CMK (cell line): ENCODE data around the gene CACNA1S.

ENCODE experiments used
- DNase-seq: peaks from one replicate; pipeline ENCODE4 v3.0.0-alpha.2; 2010; ENCODE audit warnings: low read depth

CACNA1S gene

GRCh38 chr1:201028461-201028889, 83.8 kb downstream of the CACNA1S start:
- DNase-seq, result no peak

DNA sequence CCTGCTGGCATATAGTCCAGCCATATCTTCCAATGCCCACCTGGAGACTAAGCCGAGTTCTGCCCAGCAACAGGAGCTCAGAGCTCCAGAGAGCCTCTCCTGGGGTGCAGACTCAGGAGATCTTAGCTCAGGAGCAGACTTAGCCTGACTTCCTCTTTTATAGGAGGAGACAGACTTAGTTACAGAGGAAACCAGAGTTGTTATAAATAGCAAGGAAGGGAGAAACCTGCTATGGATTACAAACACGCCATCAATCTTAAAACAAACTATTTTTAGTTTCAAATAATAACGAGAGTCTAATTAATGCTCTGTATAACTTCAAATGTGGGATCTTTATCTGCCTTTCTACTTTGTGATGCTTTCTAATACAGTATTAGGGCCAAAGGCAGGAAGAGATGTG, 85.4 kb downstream of the CACNA1S start:
- DNase-seq, result no peak

GRCh38 chr1:201026234-201026633, 86.0 kb downstream of the CACNA1S start:
- DNase-seq, result peak; percentile 67

DNA sequence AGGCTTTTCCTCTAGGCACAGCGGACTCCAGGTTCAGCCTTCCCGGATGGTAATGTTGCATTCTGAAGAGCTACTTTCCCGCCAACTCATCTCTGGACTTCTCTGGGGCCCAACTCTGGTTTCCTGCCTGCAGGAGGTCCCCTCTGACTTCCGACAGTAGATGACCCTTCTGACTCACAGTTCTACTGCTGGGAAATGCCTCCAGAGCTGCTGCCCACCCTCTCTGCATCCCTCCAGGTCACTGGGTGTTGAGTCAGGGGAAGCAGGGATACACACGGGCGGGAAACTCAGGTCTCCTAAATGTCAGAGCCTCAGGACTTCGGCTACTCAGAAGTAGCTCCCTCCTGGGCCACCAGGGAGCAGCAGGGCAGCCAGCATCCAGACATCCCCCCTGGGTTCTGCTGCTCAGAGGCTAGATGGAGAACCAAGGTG, 86.6 kb downstream of the CACNA1S start:
- no peak for DNase-seq

DNA sequence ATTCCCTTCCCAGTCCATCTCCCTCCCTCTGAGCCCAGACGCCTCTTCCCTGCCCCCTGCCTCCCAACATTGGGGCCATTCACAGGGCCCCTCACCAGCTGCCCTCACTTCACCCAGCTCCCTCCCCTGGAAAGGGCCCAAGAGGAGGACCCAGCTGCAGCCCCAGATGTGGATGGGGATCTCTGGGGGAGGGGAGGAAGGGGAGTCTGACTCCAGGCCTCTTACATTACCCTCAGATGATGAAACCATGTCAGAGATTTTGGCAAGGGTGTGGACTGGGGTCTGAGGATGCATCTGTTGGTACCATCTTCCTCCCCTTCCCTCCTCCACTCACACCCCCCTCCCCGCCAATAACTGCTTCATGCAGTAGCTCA, 87.6 kb downstream of the CACNA1S start:
- no peak for DNase-seq

- no peak for DNase-seq
These were observed 88.2 kb downstream of the CACNA1S start for GRCh38 chr1:201023920-201024624.

DNA sequence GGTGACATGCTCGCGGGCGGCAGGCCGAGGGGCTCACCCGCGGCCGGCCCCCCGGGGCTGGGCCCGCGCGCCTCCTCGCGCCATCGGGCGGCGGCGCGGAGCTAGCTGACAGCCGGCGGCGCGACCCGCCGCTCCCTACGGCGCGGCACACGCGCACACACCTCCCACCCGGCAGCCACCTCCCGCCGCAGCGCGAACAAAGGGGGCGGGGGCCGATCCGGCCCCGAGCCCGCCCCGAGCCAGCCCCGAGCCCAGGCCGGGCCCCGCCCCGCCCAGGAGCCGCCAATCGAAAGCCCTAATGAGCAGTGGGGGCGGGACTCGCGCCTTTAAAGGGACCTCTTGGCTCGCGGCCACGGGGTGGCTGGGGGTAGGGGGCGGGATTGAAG, 88.7 kb downstream of the CACNA1S start, which contains the start of gene KIF21B:
Gene KIF21B, minus strand, starts transcription at position 198 of the 386 bp plus-strand sequence. CDS start 331 bp downstream, outside the sequence.
- DNase-seq, result peak; percentile 68

GRCh38 chr1:201022820-201023516, 89.3 kb downstream of the CACNA1S start:
- no peak for DNase-seq

DNA sequence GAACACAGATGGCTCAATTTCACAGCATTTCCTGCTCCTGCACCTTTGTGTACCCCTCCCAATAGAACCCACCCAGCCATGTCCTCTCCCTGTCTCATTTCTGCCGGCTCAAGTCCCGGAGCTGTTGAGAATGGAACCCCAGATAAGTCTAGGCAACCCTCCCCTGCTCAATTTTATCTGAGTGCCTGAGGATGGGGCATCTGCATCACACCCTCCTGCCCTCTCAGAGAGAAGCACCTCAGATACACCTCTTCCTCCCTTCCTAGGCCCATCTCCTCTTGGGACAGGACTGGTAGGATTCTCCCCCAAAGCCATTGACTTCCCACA, 89.8 kb downstream of the CACNA1S start:
- no peak for DNase-seq

DNA sequence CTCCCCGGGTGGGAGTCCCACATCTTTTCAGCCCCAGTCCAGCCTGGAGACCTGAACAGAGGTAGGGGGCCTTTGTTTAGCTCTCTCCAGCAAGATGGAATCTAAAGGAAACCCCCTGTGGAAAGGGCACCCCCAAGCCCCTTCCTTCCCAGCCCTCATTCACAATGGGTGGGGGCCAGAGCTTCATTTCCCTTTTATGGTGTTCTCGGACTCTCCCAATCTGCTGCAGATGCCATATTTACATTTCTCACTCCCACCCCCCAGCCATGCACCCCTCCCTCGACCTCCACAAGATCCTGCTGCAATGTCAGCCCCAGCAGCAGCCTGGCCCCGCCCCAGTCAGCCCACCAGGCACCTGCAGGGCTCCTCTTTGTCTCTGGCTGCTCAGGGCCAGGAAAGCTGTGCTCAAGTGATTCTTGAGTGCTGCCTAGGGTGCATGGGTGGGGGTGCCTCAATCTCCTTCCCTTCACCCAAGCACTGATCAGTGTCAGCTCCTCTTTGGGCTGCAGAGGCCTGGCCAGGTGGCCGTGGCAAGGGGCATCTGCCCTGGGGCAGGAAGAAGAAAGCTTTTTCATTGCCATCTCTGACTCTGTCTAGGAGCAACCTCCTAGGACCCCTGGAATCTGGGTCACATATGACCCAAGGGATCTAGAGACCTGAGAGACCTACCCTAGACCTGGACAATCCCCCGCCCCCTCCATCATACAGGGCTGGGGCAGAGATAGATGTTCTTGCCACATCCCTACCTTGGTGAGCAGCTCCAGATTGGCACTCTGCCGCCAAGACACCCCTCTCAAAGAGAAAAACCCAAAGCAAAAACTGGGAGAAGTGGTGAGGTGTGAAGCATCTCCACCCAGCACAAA, 90.4 kb downstream of the CACNA1S start:
- no peak for DNase-seq

- DNase-seq, result peak; percentile 65
These were observed 91.3 kb downstream of the CACNA1S start for GRCh38 chr1:201020721-201021629.

DNA sequence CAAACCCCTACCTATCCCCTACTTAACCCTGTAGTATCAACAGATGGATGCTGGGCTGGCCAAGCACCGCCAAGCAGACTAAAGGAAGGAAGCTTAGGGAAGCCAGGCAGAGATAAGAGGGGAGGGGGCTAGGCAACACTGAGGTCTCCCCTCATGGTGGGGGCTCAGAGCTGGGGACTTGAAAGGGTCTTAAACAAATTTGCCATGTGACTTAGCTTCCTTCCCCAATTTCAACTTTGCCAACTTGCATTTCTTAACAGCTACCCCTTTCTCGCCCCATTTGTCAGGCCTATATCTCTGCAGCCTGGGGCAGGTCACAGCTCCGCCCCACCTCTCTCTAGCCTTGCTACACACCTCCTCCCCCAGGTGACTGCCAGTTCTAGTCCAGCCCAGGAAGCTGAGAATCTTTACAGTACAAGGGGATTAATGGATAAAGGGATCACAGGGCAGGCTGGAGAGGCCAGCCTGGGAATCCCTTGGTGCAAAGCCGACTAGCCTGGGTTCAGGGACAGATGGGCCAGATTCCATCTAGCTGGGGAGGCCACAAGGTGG, 92.1 kb downstream of the CACNA1S start:
- peak; percentile 68 for DNase-seq

DNA sequence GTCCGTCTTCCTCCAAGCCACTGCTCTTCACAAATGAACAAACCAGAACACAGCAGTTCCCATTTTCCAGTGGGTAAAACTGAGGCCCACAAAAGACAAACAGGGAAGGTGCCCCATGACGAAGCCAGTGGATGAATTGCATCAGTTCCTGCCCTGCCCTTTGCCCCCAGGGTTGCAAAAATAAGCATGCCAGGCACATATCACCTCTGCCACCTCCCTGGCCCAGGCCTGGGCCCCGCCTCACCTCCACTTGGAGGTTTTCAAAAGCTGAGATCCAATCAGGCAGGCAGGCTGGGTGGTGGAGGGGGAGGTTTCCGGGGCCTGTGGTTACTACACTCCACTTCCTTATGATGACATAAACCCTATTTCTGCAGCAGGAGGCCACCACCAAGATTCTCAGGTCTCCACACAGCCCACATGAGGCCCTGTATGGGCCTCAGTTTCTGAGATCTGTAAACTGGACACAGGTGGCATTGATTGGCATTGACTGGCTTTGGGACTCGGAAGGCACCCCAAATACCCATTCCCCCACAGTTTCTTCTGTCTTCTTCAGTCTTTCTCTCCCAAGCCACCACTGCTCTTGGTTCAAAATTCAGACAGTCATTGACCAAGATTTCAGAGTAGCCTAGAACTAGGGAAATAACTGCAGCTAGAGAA, 92.8 kb downstream of the CACNA1S start:
- peak; percentile 91 for DNase-seq

DNA sequence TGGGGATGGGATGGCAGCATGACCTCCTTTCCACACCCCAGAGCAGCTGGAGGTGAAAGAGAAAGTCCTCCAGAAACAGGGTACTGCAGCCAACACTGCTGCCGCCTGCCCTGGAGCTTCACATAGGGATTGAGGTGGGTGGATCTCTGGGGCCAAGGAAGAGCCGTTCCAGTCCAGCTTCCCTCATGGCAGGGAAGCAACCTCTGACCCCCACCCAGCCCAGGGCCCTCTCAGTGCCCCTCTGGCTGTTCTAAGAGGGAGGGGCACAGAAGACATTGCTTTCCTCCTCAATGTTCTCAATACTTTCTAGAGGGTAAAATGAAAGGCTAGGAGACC, 94.4 kb downstream of the CACNA1S start:
- DNase-seq, result no peak

- no peak for DNase-seq
These were observed 95.0 kb downstream of the CACNA1S start for GRCh38 chr1:201016943-201017827.

DNA sequence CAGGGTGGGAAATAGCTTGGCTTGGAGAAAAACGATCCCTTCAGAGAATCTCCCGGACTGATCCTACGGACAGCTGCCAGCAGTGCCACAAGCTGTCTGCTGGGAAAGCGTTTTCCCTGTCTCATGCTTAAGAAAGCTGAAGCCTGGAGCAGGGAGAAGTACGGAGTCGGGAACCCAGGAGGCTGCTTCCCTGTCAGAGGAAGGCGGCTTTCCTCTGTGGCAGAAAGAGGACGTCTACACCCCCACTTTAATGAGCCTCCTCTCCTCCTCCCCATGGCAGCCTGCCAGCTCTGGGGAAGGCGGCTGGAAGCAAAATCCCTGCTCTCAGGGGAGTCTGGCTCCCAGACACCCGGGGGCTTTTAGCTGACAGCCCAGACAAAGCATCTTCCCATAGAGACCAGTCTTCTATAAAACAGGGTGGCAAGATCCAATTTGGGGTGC, 96.0 kb downstream of the CACNA1S start:
- DNase-seq, result no peak

- peak; percentile 92 for DNase-seq
These were observed 96.6 kb downstream of the CACNA1S start for GRCh38 chr1:201015551-201016091.

- no peak for DNase-seq
These were observed 97.4 kb downstream of the CACNA1S start for GRCh38 chr1:201014816-201015200.

DNA sequence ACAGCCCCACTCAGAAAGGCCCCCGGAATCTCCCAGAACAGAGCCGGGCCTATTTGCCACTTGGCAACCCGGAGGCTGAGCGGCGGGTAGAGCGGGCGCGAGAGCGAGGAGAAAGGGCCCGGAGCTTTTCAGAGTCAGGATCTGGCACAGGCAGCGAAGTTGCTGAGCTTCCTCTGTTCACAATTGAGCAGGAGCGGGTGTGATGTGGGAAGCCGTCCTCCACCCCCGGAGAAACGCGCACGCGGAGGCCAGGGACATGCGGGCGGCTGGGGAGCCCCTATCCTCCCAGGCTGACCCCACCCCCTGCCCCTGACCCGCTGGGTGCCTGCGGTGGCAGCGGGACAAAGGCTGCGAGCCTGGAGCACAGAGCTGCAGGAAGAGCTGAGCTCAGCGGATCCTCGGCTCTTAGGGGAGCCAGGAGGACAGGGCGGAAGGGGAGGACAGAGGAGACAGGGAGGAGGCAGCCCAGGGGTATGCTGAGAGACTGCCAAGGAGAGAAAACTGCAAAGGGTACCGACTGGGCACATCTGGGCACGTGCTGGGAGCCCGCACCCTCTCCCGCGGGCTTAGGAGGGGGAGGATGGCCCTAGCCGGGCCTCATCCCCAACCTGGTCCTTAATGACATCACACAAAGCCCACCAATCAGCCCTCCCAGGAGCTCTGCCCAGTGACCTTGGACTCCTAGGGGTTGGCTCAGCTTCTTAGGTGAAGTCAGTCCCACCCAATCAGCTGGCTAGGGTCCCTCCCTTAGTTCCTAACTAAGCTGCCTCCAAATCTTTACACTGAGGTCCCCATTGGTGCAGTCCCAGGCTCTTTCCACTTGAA, 98.0 kb downstream of the CACNA1S start:
- no peak for DNase-seq
